GM20431 (cell line): ENCODE results near the gene PHF21B.
"Not testable (repeated sequence)": the region's sequence is repeated elsewhere in the genome, so short reads cannot be mapped to it uniquely, and the experiment has no call there.

Source experiments
- in situ Hi-C: fragments of 300-500 bp; cut with MseI, MboI; formaldehyde crosslinking; loops from one replicate; pipeline ENCODE4 v1.15.0; 2020; ENCODE audit warnings: low sequenced_read_pairs; ENCODE audit not compliant: unreplicated experiment

The PHF21B gene

DNA sequence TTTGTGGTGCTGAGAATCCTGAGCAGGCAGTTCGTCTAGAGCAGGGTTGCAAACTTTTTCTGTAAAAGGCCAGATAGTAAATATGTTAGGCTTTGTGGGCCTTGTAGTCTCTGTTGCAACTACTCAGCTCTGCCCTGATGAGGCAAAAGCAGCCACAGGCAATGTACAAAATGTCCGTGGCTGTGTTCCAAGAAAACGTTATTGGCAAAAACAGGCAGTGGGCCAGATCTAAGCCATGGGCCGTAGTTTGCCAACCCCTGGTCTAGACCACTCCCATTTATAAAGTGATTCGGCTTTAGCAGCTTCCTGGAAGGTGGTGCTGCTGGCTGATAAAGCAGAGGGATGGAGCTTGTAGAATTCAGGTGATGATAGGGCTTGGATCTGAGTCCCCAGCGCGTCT, 151.0 kb downstream of the PHF21B start:
- in situ Hi-C loops, result not testable (repeated sequence)

- in situ Hi-C loops, result no loop called here
Measured at GRCh38 chr22:44855855-44856254, 153.9 kb downstream of the PHF21B start.

DNA sequence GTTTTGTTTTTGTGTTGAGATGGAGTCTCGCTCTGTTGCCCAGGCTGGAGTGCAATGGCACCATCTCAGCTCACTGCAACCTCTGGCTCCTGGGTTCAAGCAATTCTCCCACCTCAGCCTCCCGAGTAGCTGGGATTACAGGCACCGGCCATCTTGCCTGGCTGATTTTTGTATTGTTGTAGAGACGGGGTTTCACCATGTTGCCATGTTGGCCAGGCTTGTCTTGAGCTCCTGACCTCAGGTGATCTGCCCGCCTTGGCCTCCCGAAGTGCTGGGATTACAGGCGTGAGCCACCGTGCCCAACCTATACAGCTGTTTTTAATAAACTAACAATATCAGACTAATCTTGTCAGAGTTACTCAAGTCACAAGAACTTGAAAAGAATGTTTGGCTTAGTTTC, 155.2 kb downstream of the PHF21B start:
- in situ Hi-C loops, result not testable (repeated sequence)

DNA sequence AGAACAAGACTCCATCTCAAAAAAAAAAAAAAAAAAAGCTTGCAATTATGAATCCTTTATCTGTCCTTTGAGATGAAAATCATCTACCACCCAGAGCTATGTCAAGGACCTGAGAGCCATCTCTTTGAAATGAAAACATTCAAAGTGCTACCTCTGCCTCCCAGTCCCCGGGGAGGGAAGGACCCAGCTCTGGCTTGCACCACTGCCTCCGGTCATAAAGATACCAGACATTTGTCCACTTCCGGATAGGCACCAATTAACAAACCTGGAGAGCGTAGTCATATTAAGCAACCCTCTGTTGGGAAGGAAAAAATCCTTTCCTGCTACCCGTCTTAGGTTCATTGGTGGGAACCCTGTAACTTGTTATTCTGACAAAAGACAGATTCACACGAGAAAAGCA, 158.9 kb downstream of the PHF21B start:
- in situ Hi-C loops, result no loop called here

- in situ Hi-C loops, result loop anchor here (25.0 kb wide), 1 partner anchor 238 kb away; no protein-coding TSS in a partner anchor
Measured at GRCh38 chr22:44848791-44849420, 160.9 kb downstream of the PHF21B start.

DNA sequence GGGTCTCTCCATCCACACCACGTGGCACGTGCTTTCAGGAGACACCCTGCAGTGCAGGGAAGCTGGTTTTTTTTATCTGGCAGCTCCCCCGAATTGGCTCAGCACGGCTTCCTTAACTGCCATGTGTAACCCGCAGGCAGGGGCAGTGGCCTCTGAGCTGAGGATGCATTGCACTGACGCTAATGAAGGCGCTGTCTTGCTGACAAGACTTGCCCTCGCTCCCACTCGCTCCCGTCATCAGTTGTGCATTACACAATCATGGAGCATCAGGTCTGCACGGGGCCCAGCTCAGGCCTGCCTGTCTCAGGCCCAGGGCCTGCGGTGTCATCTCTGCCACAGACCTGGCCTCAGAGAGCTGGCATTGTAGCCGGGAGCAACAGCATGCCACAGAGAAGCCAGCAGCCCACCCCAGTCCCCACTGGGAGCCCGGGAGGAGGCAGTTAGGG, 161.5 kb downstream of the PHF21B start:
- in situ Hi-C loops, result loop anchor here (25.0 kb wide), 1 partner anchor 239 kb away; no protein-coding TSS in a partner anchor

DNA sequence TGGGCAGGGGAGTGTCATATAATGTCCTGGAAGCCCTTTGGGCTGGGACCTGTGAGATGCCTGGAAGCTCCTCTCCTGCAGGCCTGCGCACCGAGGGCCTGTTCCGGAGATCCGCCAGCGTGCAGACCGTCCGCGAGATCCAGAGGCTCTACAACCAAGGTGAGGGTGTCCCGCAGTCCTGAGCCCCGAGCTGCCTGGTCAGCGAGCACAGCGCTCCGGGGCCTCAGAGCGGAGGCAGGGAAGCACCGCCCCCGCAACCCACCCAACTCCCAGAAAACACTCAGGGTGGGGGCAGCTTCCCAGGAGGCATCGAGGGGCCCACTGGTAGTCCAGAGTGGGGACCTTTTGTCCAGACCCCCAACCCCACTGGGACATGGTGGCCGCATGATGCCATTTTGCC, 161.9 kb downstream of the PHF21B start:
- in situ Hi-C loops, result loop anchor here (25.0 kb wide), 1 partner anchor 239 kb away; no protein-coding TSS in a partner anchor

GRCh38 chr22:44847380-44847779, 162.4 kb downstream of the PHF21B start:
- in situ Hi-C loops, result loop anchor here (25.0 kb wide), 1 partner anchor 240 kb away; no protein-coding TSS in a partner anchor

DNA sequence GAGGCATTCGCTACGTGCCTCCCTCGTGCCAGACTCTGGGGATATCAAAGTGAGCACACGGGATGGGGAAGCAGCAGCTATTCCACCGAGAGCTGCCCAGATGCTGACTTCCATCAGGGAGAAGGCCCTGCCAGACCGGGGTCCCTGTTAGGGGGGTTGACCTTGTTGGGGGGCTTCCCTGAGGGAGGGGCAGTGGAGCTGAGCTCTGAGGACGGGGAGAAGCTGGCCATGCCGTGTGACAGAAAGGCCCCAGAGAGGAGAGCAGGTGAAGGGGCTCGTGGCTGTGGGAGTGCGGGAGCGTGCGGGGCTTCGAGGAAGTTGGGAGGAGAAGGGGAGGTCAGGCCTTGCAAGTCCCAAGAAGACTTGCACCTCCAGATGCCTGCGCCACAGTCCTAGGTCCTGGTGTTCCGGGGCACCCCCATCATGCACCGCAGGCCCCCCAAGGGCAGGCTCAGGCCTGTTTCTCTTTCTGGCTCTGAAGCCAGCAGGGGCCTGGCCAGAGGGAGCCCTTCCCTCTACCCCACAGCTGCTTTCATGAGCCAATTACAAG, 163.0 kb downstream of the PHF21B start:
- in situ Hi-C loops, result loop anchor here (25.0 kb wide), 1 partner anchor 240 kb away; no protein-coding TSS in a partner anchor

- in situ Hi-C loops, result loop anchor here (25.0 kb wide), 1 partner anchor 241 kb away; no protein-coding TSS in a partner anchor
Measured at GRCh38 chr22:44845796-44846720, 163.7 kb downstream of the PHF21B start.

GRCh38 chr22:44845191-44845590, 164.6 kb downstream of the PHF21B start:
- in situ Hi-C loops, result loop anchor here (25.0 kb wide), 1 partner anchor 242 kb away; no protein-coding TSS in a partner anchor

DNA sequence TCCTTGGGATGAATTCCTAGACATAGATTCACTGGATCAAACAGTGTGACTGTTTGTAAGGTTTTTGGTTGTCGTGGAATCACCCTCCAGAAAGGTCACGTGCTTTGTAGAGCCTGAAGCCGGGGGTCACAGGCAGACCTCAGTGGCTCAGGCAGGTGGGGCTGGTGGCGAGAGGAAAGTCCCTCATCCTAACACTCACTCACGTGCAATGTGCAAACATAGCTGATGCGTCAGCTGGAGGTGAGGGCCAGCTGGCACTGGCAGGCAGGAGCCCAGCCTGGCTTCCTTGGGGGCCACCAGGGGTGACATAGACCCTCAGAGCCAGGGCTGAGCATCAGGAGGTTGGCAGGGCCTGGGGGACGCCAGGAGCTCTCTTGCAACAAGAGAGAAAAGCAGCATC, 167.4 kb downstream of the PHF21B start:
- in situ Hi-C loops, result loop anchor here (25.0 kb wide), 1 partner anchor 245 kb away; no protein-coding TSS in a partner anchor

DNA sequence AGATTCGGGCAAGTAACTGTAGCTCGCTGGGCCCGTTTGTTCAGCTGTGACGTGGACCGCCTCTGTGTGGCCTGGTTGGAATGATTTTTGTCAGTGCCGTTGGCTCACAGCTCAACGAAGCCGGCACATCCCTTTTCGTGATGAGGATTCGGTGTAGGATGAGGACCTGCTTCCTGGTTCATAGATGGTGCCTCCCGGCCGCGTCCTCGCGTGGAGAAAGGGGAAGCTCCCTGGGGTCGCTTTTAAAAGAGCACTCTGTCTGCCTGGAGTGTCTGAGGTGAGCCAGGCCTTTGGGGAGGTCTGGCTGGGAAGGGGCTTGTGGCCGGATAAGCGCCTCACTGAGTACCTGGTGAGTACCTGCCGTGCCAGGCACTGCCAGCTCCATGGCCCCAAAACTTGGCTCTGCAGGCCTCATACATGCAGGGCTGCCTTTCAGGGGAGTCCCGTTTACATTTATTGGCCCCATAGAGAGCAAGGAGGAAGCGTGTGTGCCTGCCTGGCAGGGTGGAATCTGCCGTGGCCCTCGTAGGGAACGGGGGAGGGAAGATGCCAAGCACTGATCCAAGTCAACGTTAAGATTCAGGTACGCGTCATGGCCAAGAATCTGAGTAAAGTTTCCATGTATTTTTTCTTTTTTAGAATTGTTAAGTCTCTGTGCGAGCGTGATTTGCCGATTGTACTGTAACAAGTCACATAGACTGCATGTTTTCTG, 169.0 kb downstream of the PHF21B start:
- in situ Hi-C loops, result loop anchor here (25.0 kb wide), 1 partner anchor 247 kb away; no protein-coding TSS in a partner anchor

DNA sequence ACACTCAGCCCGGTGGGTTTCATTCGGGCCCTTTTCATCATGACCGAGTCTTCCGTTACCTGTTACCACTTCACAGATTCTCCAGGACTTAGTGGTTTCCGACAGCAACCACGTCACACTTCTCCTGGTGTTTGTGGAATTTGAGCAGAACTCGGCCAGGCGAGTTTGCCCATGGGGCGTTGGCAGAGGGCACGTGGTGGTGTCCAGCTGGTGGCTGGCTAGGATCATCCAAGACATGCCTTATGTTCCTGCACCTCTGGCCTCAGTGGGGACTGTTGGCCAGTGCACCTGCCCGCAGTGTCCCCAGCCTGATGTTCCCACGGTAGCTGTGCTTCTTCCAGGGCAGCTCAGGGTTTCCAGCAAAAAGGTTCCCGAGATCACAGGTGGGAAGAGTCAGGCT, 170.1 kb downstream of the PHF21B start:
- in situ Hi-C loops, result loop anchor here (25.0 kb wide), 1 partner anchor 248 kb away; no protein-coding TSS in a partner anchor

- in situ Hi-C loops, result loop anchor here (25.0 kb wide), 1 partner anchor 248 kb away; no protein-coding TSS in a partner anchor
Measured at GRCh38 chr22:44839061-44839460, 170.7 kb downstream of the PHF21B start.

- in situ Hi-C loops, result loop anchor here (25.0 kb wide), 1 partner anchor 249 kb away; no protein-coding TSS in a partner anchor
Measured at GRCh38 chr22:44838316-44839016, 171.3 kb downstream of the PHF21B start.

DNA sequence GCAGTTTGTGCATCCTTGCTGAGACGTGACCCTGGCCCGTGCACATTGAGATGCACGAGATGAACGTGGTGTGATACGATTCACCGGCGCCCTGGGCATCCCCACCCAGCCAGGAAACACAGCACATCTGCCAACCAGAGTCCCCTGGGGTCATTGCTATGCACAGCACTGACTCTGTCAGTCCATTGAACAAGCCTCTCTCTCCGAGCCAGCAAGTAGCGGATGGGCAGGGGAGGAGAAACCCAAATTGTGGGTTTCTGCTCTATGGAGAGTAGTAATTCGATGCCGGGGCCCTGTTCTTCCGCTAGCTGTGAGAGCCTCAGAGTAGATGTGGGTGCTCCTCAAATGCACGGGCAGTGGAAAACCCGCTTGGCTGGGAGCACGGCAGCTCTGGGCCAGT, 172.3 kb downstream of the PHF21B start:
- in situ Hi-C loops, result loop anchor here (25.0 kb wide), 1 partner anchor 250 kb away; no protein-coding TSS in a partner anchor

DNA sequence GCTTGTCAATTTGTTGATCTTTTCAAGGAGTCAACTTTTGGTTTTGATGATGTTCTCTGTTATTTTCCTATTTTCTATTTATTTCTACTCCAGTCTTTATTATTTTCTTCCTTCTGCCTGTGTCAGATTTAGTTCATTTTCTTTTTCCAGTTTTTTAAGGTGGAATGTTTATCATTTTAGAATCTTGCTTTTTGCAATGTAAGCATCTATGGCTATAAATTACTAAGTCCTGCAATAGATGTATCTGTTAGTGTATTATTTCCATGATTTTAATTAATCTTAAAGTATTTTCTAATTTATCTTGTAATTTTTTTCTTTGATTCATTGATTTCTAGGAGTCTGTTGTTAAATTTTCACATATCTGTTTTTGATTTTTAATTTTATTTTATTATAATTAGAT, 175.7 kb downstream of the PHF21B start:
- in situ Hi-C loops, result loop anchor here (25.0 kb wide), 1 partner anchor 253 kb away; no protein-coding TSS in a partner anchor

DNA sequence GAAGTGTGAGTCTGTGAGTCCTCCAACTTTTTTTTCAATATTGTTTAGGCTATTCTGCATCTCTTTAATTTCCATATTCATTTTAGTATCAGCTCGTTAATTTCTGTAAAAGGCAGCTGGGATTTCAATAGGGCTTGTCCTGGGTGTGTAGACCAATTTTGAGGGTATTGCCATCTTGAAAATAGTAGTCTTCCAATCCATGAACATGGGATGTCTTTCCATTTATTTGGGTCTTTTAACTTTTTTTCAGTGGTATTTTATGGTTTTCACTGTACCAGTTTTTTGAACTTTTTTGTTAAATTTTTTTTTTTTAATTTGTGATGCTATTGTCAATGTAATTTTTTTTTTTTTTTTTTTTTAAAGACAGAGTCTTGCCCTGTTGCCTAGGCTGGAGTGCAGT, 177.9 kb downstream of the PHF21B start:
- in situ Hi-C loops, result loop anchor here (25.0 kb wide), 1 partner anchor 255 kb away; no protein-coding TSS in a partner anchor
